ENCODE results near the gene PLA2R1. TPM values are rescaled to one million over a fixed set of nuclear protein-coding genes. Genes with fewer than 3 reads are reported as not detected.

PLA2R1 gene
- total and polyA plus RNA-seq, 10 of the 15 experiments (the other 5 are each of a cell fraction or from before 2014, with no cell fraction given) = 0.01 to 0.05 (median 0.02) TPM; not detected in 6

DNA sequence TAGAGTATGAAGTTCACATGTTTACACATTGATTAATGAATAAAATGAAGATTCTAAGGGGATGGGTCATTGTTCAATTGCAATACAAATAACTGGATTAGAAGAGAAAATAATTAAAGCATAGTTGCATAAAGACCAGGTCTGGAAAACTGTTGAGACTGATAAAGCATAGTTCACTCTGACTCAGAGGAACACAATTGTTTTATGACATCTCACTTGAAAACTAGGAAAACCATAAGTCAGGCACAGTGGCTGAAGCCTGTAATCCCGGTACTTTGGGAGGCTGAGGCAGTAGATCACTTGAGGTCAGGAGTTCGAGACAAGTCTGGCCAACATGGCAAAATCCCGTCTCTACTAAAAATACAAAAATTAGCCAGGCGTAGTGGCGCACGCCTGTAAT is 46.7 kb downstream of the PLA2R1 start (continued):
- TF ChIP-seq ZBTB11 (CRISPR knock-in tag; IDR thresholded peaks at IDR 0.05) = no peak
- no peak for TF ChIP-seq BMI1 (IDR thresholded peaks at IDR 0.05; ENCODE audit: borderline replicate concordance)
- TF ChIP-seq MEF2A (IDR thresholded peaks at IDR 0.05; ENCODE audit: insufficient read depth, low read depth, low read length) = no peak
- TF ChIP-seq, protein P1, sequence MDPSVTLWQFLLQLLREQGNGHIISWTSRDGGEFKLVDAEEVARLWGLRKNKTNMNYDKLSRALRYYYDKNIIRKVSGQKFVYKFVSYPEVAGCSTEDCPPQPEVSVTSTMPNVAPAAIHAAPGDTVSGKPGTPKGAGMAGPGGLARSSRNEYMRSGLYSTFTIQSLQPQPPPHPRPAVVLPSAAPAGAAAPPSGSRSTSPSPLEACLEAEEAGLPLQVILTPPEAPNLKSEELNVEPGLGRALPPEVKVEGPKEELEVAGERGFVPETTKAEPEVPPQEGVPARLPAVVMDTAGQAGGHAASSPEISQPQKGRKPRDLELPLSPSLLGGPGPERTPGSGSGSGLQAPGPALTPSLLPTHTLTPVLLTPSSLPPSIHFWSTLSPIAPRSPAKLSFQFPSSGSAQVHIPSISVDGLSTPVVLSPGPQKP (IDR thresholded peaks at IDR 0.05; ENCODE audit: low read depth, low read length) = no peak
- no peak for TF ChIP-seq GABPA (IDR thresholded peaks at IDR 0.05; ENCODE audit: low read depth)
- no peak for TF ChIP-seq ZNF687 (IDR thresholded peaks at IDR 0.05)
- TF ChIP-seq ZSCAN29 (IDR thresholded peaks at IDR 0.05) = no peak
- TF ChIP-seq, protein P2, sequence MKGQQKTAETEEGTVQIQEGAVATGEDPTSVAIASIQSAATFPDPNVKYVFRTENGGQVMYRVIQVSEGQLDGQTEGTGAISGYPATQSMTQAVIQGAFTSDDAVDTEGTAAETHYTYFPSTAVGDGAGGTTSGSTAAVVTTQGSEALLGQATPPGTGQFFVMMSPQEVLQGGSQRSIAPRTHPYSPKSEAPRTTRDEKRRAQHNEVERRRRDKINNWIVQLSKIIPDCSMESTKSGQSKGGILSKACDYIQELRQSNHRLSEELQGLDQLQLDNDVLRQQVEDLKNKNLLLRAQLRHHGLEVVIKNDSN (IDR thresholded peaks at IDR 0.05; ENCODE audit: borderline replicate concordance, extremely low read length, insufficient read depth, low read depth, low read length) = no peak
- TF ChIP-seq RCOR1 (conservative IDR thresholded peaks at IDR 0.05; ENCODE audit: low read depth, low read length) = no peak
- TF ChIP-seq SMARCA5 (IDR thresholded peaks at IDR 0.05) = no peak
- TF ChIP-seq, protein P3, sequence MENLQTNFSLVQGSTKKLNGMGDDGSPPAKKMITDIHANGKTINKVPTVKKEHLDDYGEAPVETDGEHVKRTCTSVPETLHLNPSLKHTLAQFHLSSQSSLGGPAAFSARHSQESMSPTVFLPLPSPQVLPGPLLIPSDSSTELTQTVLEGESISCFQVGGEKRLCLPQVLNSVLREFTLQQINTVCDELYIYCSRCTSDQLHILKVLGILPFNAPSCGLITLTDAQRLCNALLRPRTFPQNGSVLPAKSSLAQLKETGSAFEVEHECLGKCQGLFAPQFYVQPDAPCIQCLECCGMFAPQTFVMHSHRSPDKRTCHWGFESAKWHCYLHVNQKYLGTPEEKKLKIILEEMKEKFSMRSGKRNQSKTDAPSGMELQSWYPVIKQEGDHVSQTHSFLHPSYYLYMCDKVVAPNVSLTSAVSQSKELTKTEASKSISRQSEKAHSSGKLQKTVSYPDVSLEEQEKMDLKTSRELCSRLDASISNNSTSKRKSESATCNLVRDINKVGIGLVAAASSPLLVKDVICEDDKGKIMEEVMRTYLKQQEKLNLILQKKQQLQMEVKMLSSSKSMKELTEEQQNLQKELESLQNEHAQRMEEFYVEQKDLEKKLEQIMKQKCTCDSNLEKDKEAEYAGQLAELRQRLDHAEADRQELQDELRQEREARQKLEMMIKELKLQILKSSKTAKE (IDR thresholded peaks at IDR 0.05; ENCODE audit: low read depth, poor library complexity, severe bottlenecking) = no peak
- no peak for TF ChIP-seq CEBPB (IDR thresholded peaks at IDR 0.05; ENCODE audit: borderline replicate concordance in 1 of 2, low read depth in 2 of 2, low read length in 2 of 2)
- TF ChIP-seq STAT1 (conservative IDR thresholded peaks at IDR 0.05) = no peak
- TF ChIP-seq, protein P4, sequence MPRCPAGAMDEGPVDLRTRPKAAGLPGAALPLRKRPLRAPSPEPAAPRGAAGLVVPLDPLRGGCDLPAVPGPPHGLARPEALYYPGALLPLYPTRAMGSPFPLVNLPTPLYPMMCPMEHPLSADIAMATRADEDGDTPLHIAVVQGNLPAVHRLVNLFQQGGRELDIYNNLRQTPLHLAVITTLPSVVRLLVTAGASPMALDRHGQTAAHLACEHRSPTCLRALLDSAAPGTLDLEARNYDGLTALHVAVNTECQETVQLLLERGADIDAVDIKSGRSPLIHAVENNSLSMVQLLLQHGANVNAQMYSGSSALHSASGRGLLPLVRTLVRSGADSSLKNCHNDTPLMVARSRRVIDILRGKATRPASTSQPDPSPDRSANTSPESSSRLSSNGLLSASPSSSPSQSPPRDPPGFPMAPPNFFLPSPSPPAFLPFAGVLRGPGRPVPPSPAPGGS (IDR thresholded peaks at IDR 0.05; ENCODE audit: borderline replicate concordance, insufficient read depth, low read depth, low read length, poor library complexity, severe bottlenecking) = no peak
